ENCODE data around the gene HECTD1. TPM values are rescaled to one million over a fixed set of nuclear protein-coding genes. Genes with fewer than 3 reads are reported as not detected.
"Not testable (repeated sequence)": the region's sequence is repeated elsewhere in the genome, so short reads cannot be mapped to it uniquely, and the experiment has no call there.

The HECTD1 gene
- total RNA-seq, 1 experiment from 2014 or later = 317 TPM

GRCh38 chr14:31196839-31197492 lies 10.6 kb downstream of the HECTD1 start:
- Histone ChIP-seq H3K27ac (ENCODE audit: low read length) (no peak overlapping the region), H4K20me1 (ENCODE audit: insufficient read depth, low read depth, low read length) (0 out of 2 replicates have a peak, but pooled peaks cover 3% of the 10 kb centered on the region), H3K36me3 (ENCODE audit: insufficient read depth, low read length) (peaks cover 40% of the 10 kb centered on the region; the same call in 1 of the 2 replicates), H3K9me2 (replicated peaks; ENCODE audit: insufficient read depth, low read length) (no peaks in the 10 kb centered on the region), H2AFZ (ENCODE audit: low read length) (no peak overlapping the region), H3K9me3 (ENCODE audit: low read length) (no peaks in the 10 kb centered on the region), H3K27me3 (ENCODE audit: low read length) (no peaks in the 10 kb centered on the region), H3K4me2 (ENCODE audit: low read depth, low read length, poor library complexity, severe bottlenecking) (no peak overlapping the region), H3K4me3 (ENCODE audit: low read length) (no peak overlapping the region), H3K4me1 (ENCODE audit: low read length) (no peaks in the 10 kb centered on the region), H3K9ac (ENCODE audit: low read length) (no peak overlapping the region), H3K79me2 (ENCODE audit: low read length) (peaks cover 99% of the 10 kb centered on the region)
- DNase-seq = no peak

DNA sequence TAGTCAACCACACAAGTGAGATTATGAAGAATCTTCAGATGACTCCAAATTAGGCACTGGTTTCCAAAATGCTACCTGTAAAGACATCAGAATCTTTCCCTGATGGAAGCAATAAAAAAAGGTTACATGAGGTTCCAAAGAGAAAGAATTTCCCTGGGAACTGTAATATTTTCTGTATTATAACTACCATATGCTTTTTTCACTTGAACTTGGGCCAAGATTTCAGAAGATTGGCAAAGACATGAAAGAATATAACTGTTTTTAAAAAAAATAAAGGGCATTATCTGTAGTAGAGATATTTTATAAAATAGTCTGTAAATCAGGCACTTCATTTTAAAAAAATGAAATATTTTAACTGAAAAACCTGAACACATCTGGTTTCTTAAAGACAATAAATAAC lies 12.9 kb downstream of the HECTD1 start:
- H3K79me2 ChIP-seq (ENCODE audit: low read length) = peaks cover 99% of the 10 kb centered on the region
- H4K20me1 ChIP-seq (ENCODE audit: insufficient read depth, low read depth, low read length) = 0 out of 2 replicates have a peak, but pooled peaks cover 3% of the 10 kb centered on the region
- H3K27ac ChIP-seq (ENCODE audit: low read length) = no peak overlapping the region
- no peaks in the 10 kb centered on the region for H3K4me1 ChIP-seq (ENCODE audit: low read length)
- no peaks in the 10 kb centered on the region for H3K9me3 ChIP-seq (ENCODE audit: low read length)
- no peaks in the 10 kb centered on the region for H3K27me3 ChIP-seq (ENCODE audit: low read length)
- H2AFZ ChIP-seq (ENCODE audit: low read length) = no peak overlapping the region
- no peaks in the 10 kb centered on the region for H3K9me2 ChIP-seq (replicated peaks; ENCODE audit: insufficient read depth, low read length)
- no peak overlapping the region for H3K4me2 ChIP-seq (ENCODE audit: low read depth, low read length, poor library complexity, severe bottlenecking)
- no peak overlapping the region for H3K4me3 ChIP-seq (ENCODE audit: low read length)
- no peak for DNase-seq
- peaks cover 34% of the 10 kb centered on the region; the same call in 1 of the 2 replicates for H3K36me3 ChIP-seq (ENCODE audit: insufficient read depth, low read length)
- no peak overlapping the region for H3K9ac ChIP-seq (ENCODE audit: low read length)

- Histone ChIP-seq H3K27ac (ENCODE audit: low read length) (no peak overlapping the region), H2AFZ (ENCODE audit: low read length) (no peak overlapping the region), H3K4me3 (ENCODE audit: low read length) (no peak overlapping the region), H3K36me3 (ENCODE audit: insufficient read depth, low read length) (peaks cover 34% of the 10 kb centered on the region; the same call in 1 of the 2 replicates), H3K9ac (ENCODE audit: low read length) (no peak overlapping the region), H4K20me1 (ENCODE audit: insufficient read depth, low read depth, low read length) (0 out of 2 replicates have a peak, but pooled peaks cover 3% of the 10 kb centered on the region), H3K4me2 (ENCODE audit: low read depth, low read length, poor library complexity, severe bottlenecking) (no peak overlapping the region), H3K9me3 (ENCODE audit: low read length) (no peaks in the 10 kb centered on the region), H3K27me3 (ENCODE audit: low read length) (no peaks in the 10 kb centered on the region), H3K4me1 (ENCODE audit: low read length) (no peaks in the 10 kb centered on the region), H3K9me2 (replicated peaks; ENCODE audit: insufficient read depth, low read length) (no peaks in the 10 kb centered on the region), H3K79me2 (ENCODE audit: low read length) (peaks cover 99% of the 10 kb centered on the region)
- DNase-seq = no peak
These were observed 13.5 kb downstream of the HECTD1 start for GRCh38 chr14:31194095-31194494.

- peaks cover 28% of the 10 kb centered on the region for H3K36me3 ChIP-seq (ENCODE audit: insufficient read depth, low read length)
- H4K20me1 ChIP-seq (ENCODE audit: insufficient read depth, low read depth, low read length); H2AFZ ChIP-seq (ENCODE audit: low read length); H3K9me3 ChIP-seq (ENCODE audit: low read length); H3K4me2 ChIP-seq (ENCODE audit: low read depth, low read length, poor library complexity, severe bottlenecking); H3K9me2 ChIP-seq (replicated peaks; ENCODE audit: insufficient read depth, low read length); H3K27ac ChIP-seq (ENCODE audit: low read length); DNase-seq; H3K4me3 ChIP-seq (ENCODE audit: low read length); H3K9ac ChIP-seq (ENCODE audit: low read length); H3K4me1 ChIP-seq (ENCODE audit: low read length); H3K27me3 ChIP-seq (ENCODE audit: low read length): not testable (repeated sequence)
- peaks cover 99% of the 10 kb centered on the region for H3K79me2 ChIP-seq (ENCODE audit: low read length)
These were observed 15.0 kb downstream of the HECTD1 start for GRCh38 chr14:31192544-31192943.

GRCh38 chr14:31190717-31191263 lies 16.8 kb downstream of the HECTD1 start:
- Histone ChIP-seq H3K4me3 (ENCODE audit: low read length) (no peak overlapping the region), H3K9me3 (ENCODE audit: low read length) (no peaks in the 10 kb centered on the region), H3K27ac (ENCODE audit: low read length) (no peak overlapping the region), H3K4me1 (ENCODE audit: low read length) (no peaks in the 10 kb centered on the region), H2AFZ (ENCODE audit: low read length) (no peak overlapping the region), H3K9ac (ENCODE audit: low read length) (no peak overlapping the region), H3K27me3 (ENCODE audit: low read length) (no peaks in the 10 kb centered on the region), H3K79me2 (ENCODE audit: low read length) (peaks cover 98% of the 10 kb centered on the region), H3K9me2 (replicated peaks; ENCODE audit: insufficient read depth, low read length) (no peaks in the 10 kb centered on the region), H3K36me3 (ENCODE audit: insufficient read depth, low read length) (peaks cover 24% of the 10 kb centered on the region), H4K20me1 (ENCODE audit: insufficient read depth, low read depth, low read length) (peaks cover 3% of the 10 kb centered on the region; the same call in 1 of the 2 replicates), H3K4me2 (ENCODE audit: low read depth, low read length, poor library complexity, severe bottlenecking) (no peak overlapping the region)
- no peak for DNase-seq

- Histone ChIP-seq H3K9me2 (replicated peaks; ENCODE audit: insufficient read depth, low read length) (no peaks in the 10 kb centered on the region), H2AFZ (ENCODE audit: low read length) (no peak overlapping the region), H3K4me1 (ENCODE audit: low read length) (no peaks in the 10 kb centered on the region), H4K20me1 (ENCODE audit: insufficient read depth, low read depth, low read length) (peaks cover 3% of the 10 kb centered on the region; the same call in 1 of the 2 replicates), H3K4me2 (ENCODE audit: low read depth, low read length, poor library complexity, severe bottlenecking) (no peak overlapping the region), H3K36me3 (ENCODE audit: insufficient read depth, low read length) (peaks cover 29% of the 10 kb centered on the region), H3K27me3 (ENCODE audit: low read length) (no peaks in the 10 kb centered on the region), H3K27ac (ENCODE audit: low read length) (no peak overlapping the region), H3K9ac (ENCODE audit: low read length) (no peak overlapping the region), H3K9me3 (ENCODE audit: low read length) (no peaks in the 10 kb centered on the region), H3K79me2 (ENCODE audit: low read length) (peaks cover 98% of the 10 kb centered on the region), H3K4me3 (ENCODE audit: low read length) (no peak overlapping the region)
- DNase-seq = no peak
These were observed 17.4 kb downstream of the HECTD1 start for GRCh38 chr14:31190219-31190603.

- Histone ChIP-seq H3K9me3 (ENCODE audit: low read length) (no peaks in the 10 kb centered on the region), H3K9ac (ENCODE audit: low read length) (no peak overlapping the region), H2AFZ (ENCODE audit: low read length) (no peak overlapping the region), H3K36me3 (ENCODE audit: insufficient read depth, low read length) (peaks cover 25% of the 10 kb centered on the region), H3K79me2 (ENCODE audit: low read length) (peaks cover 98% of the 10 kb centered on the region), H3K4me2 (ENCODE audit: low read depth, low read length, poor library complexity, severe bottlenecking) (no peak overlapping the region), H3K4me3 (ENCODE audit: low read length) (no peak overlapping the region), H3K27ac (ENCODE audit: low read length) (no peak overlapping the region), H3K4me1 (ENCODE audit: low read length) (no peaks in the 10 kb centered on the region), H4K20me1 (ENCODE audit: insufficient read depth, low read depth, low read length) (peaks cover 3% of the 10 kb centered on the region; the same call in 1 of the 2 replicates), H3K9me2 (replicated peaks; ENCODE audit: insufficient read depth, low read length) (no peaks in the 10 kb centered on the region), H3K27me3 (ENCODE audit: low read length) (no peaks in the 10 kb centered on the region)
- DNase-seq = no peak
These were observed 18.0 kb downstream of the HECTD1 start for GRCh38 chr14:31189346-31190218.

DNA sequence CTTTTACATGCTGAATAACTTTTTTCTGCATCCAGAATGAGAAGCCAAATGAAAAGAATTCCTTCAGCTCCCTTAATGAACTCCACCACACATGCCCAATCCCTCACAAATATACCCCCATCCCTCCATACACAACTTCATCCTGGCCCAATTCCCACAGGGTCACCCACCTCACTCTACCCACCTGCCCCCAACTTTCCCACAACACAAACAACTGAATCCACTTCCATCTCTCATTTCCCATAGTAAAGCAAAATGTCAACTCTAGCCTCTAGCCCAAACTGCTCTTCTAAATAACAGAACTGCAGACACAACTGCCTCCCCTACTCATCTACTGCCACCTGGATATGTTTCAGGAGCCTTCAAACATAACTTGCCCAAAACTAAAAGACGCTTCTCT lies 18.8 kb downstream of the HECTD1 start:
- Histone ChIP-seq H3K9me3 (ENCODE audit: low read length) (no peaks in the 10 kb centered on the region), H3K4me2 (ENCODE audit: low read depth, low read length, poor library complexity, severe bottlenecking) (no peak overlapping the region), H2AFZ (ENCODE audit: low read length) (no peak overlapping the region), H3K27me3 (ENCODE audit: low read length) (no peaks in the 10 kb centered on the region), H3K79me2 (ENCODE audit: low read length) (peaks cover 98% of the 10 kb centered on the region), H3K9ac (ENCODE audit: low read length) (no peak overlapping the region), H3K9me2 (replicated peaks; ENCODE audit: insufficient read depth, low read length) (no peaks in the 10 kb centered on the region), H3K36me3 (ENCODE audit: insufficient read depth, low read length) (peaks cover 20% of the 10 kb centered on the region), H3K4me1 (ENCODE audit: low read length) (no peaks in the 10 kb centered on the region), H3K4me3 (ENCODE audit: low read length) (no peak overlapping the region), H4K20me1 (ENCODE audit: insufficient read depth, low read depth, low read length) (no peaks in the 10 kb centered on the region; the same call in 1 of the 2 replicates), H3K27ac (ENCODE audit: low read length) (no peak overlapping the region)
- DNase-seq = no peak

All from Karpas-422 (cell line).